Neural cell (in vitro differentiated cells): Measurements from ENCODE around the gene KRT83. TPM values are rescaled to one million over a fixed set of nuclear protein-coding genes. Genes with fewer than 3 reads are reported as not detected.

ENCODE experiments used
- H2AFZ ChIP-seq: fragments of 200-600, 300-800 bp; sonication (generic), shearing (Covaris generic); 2 replicates; pipeline ENCODE4 v1.6.0; 2014; ENCODE audit warnings: low read depth, mild to moderate bottlenecking, antibody characterized with exemption, low read length, moderate library complexity
- H3F3A ChIP-seq: fragments of 200-600 bp; shearing (Covaris generic); 2 replicates; pipeline ENCODE4 v1.6.1; 2016; ENCODE audit warnings: mild to moderate bottlenecking, moderate library complexity, mixed read lengths, antibody characterized with exemption, low read length; ENCODE audit not compliant: insufficient read depth, poor library complexity, severe bottlenecking
- H3K27ac ChIP-seq: fragments of 200-600, 300-800 bp; sonication (generic), shearing (Covaris generic); 2 replicates; pipeline ENCODE4 v1.5.1; 2014; ENCODE audit warnings: mild to moderate bottlenecking, low read length, moderate library complexity
- H3K27me3 ChIP-seq: fragments of 300-800, 200-600 bp; sonication (generic), shearing (Covaris generic); 2 replicates; pipeline ENCODE4 v1.6.0; 2014; ENCODE audit warnings: mild to moderate bottlenecking, low read depth, low read length, moderate library complexity; ENCODE audit not compliant: insufficient read depth
- H3K36me3 ChIP-seq: fragments of 300-800, 200-600 bp; sonication (generic), shearing (Covaris generic); 2 replicates; pipeline ENCODE4 v1.5.1; 2014; ENCODE audit warnings: mild to moderate bottlenecking, antibody characterized with exemption, low read length, moderate library complexity; ENCODE audit not compliant: insufficient read depth
- H3K4me2 ChIP-seq: fragments of 300-800, 200-600 bp; sonication (generic), shearing (Covaris generic); 2 replicates; pipeline ENCODE4 v1.6.0; 2014; ENCODE audit warnings: mild to moderate bottlenecking, low read length
- H3K4me3 ChIP-seq: fragments of 300-800, 200-600 bp; sonication (generic), shearing (Covaris generic); 2 replicates; pipeline ENCODE4 v1.5.1; 2014; ENCODE audit warnings: mild to moderate bottlenecking, low read length, moderate library complexity
- H3K79me2 ChIP-seq: fragments of 200-600 bp; shearing (Covaris generic); replicated peaks from 2 replicates; pipeline ENCODE4 v1.6.0; 2014; ENCODE audit warnings: mild to moderate bottlenecking, low read length, moderate library complexity; ENCODE audit not compliant: insufficient read depth
- H3K9ac ChIP-seq: fragments of 300-800, 200-600 bp; sonication (generic), shearing (Covaris generic); 2 replicates; pipeline ENCODE4 v1.6.1; 2016; ENCODE audit warnings: mild to moderate bottlenecking, low read length, mixed read lengths
- H3K9me2 ChIP-seq: fragments of 200-600 bp; shearing (Covaris generic); 2 replicates; pipeline ENCODE4 v1.6.1; 2016; ENCODE audit warnings: mild to moderate bottlenecking, low read length, mixed read lengths; ENCODE audit not compliant: insufficient read depth
- H3K9me3 ChIP-seq: fragments of 200-600, 300-800 bp; sonication (generic), shearing (Covaris generic); 2 replicates; pipeline ENCODE4 v1.6.1; 2016; ENCODE audit warnings: mild to moderate bottlenecking, mixed run types, low read length, moderate library complexity, mixed read lengths
- H4K20me1 ChIP-seq: fragments of 200-600 bp; shearing (Covaris generic); 2 replicates; pipeline ENCODE4 v1.6.1; 2016; ENCODE audit warnings: mild to moderate bottlenecking, mixed run types; ENCODE audit not compliant: insufficient read depth
- CTCF ChIP-seq: fragments of 450-650 bp; IDR thresholded peaks from 2 replicates; pipeline ENCODE4 v1.5.1; 2014; ENCODE audit warnings: antibody characterized with exemption, mild to moderate bottlenecking, moderate library complexity; ENCODE audit not compliant: poor library complexity, severe bottlenecking
- EP300 ChIP-seq: fragments of 450-650 bp; conservative IDR thresholded peaks from 2 replicates; pipeline ENCODE4 v1.6.1; 2014; ENCODE audit warnings: antibody characterized with exemption, mild to moderate bottlenecking, moderate library complexity; ENCODE audit not compliant: poor library complexity, severe bottlenecking
- EZH2 ChIP-seq: fragments of 200-600, 300-800 bp; shearing (Covaris generic), sonication (generic); IDR thresholded peaks from 2 replicates; pipeline ENCODE4 v1.6.1; 2014; ENCODE audit warnings: antibody characterized with exemption, low read length, borderline replicate concordance, mild to moderate bottlenecking; ENCODE audit not compliant: insufficient read depth, poor library complexity, severe bottlenecking
- MXI1 ChIP-seq: fragments of 450-650 bp; conservative IDR thresholded peaks from 2 replicates; pipeline ENCODE4 v1.6.1; 2014; ENCODE audit warnings: antibody characterized with exemption, mild to moderate bottlenecking; ENCODE audit not compliant: poor library complexity, severe bottlenecking
- POLR2AphosphoS5 ChIP-seq: IDR thresholded peaks from 2 replicates; pipeline ENCODE4 v1.6.1; 2012
- RAD21 ChIP-seq: fragments of 450-650 bp; conservative IDR thresholded peaks from 2 replicates; pipeline ENCODE4 v1.6.1; 2014; ENCODE audit warnings: antibody characterized with exemption, mild to moderate bottlenecking, moderate library complexity
- SMC3 ChIP-seq: fragments of 450-650 bp; conservative IDR thresholded peaks from 2 replicates; pipeline ENCODE4 v1.6.1; 2014; ENCODE audit warnings: antibody characterized with exemption, mild to moderate bottlenecking, moderate library complexity; ENCODE audit not compliant: poor library complexity
- TAF1 ChIP-seq: IDR thresholded peaks from 2 replicates; pipeline ENCODE4 v1.6.1; 2012; ENCODE audit warnings: low read depth
- polyA plus RNA-seq: library from polyadenylated mRNA; depleted of rRNA; stranded (reverse); fragments of >200 nt; gene quantifications from 2 replicates; pipeline ENCODE4 v1.2.3, GENCODE V29; 2014
- TF ChIP-seq, protein P1 (sequence below): IDR thresholded peaks from 2 replicates; pipeline ENCODE4 v1.6.1; 2012; ENCODE audit warnings: borderline replicate concordance

KRT83 gene
- polyA plus RNA-seq, 1 donor from 2014 or later: not detected

GRCh38 chr12:52333321-52333720 lies 12.1 kb upstream of the KRT83 start:
- no peak overlapping the region for H3K4me3 ChIP-seq
- no peak overlapping the region for H3K9ac ChIP-seq
- no peaks in the 10 kb centered on the region for H3K9me2 ChIP-seq
- no peaks in the 10 kb centered on the region for H3F3A ChIP-seq
- no peak overlapping the region for H3K4me2 ChIP-seq
- H3K27me3 ChIP-seq: no peaks in the 10 kb centered on the region
- H3K27ac ChIP-seq: no peak overlapping the region
- no peak for TF ChIP-seq MXI1
- no peak for TF ChIP-seq POLR2AphosphoS5
- TF ChIP-seq CTCF: no peak
- no peak for TF ChIP-seq RAD21
- no peak for TF ChIP-seq TAF1
- H3K79me2 ChIP-seq: no peaks in the 10 kb centered on the region
- no peak overlapping the region for H2AFZ ChIP-seq
- H3K36me3 ChIP-seq: no peaks in the 10 kb centered on the region
- no peaks in the 10 kb centered on the region for H4K20me1 ChIP-seq
- no peaks in the 10 kb centered on the region for H3K9me3 ChIP-seq

DNA sequence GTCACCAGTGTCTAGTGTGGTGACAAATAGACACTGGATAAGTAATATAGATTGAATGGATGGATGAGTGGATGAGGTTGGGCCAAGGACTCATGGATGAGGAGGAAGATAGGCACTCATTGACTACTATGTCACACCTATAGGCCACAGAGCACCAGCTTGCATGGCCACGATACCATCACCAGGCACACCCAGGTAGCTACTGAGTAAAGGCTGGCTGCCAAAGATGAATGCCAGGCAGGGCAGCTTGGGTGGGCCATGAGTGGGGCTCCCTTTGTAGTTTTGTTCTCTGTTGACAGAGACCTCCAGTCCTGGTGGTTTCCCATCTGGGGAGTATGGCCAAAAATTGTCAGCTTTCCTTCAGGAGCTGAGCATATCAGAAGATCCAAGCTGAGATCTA lies 11.2 kb upstream of the KRT83 start:
- no peak for TF ChIP-seq EZH2
- no peak overlapping the region for H3K27ac ChIP-seq
- H3K9me3 ChIP-seq: no peaks in the 10 kb centered on the region
- no peak overlapping the region for H2AFZ ChIP-seq
- no peaks in the 10 kb centered on the region for H3F3A ChIP-seq
- H3K9ac ChIP-seq: no peak overlapping the region
- no peak overlapping the region for H3K4me2 ChIP-seq
- H3K79me2 ChIP-seq: no peaks in the 10 kb centered on the region
- H3K4me3 ChIP-seq: no peak overlapping the region
- H3K9me2 ChIP-seq: no peaks in the 10 kb centered on the region
- H3K36me3 ChIP-seq: no peaks in the 10 kb centered on the region
- no peaks in the 10 kb centered on the region for H3K27me3 ChIP-seq
- H4K20me1 ChIP-seq: no peaks in the 10 kb centered on the region

- no peaks in the 10 kb centered on the region for H3K27me3 ChIP-seq
- H3K36me3 ChIP-seq: no peaks in the 10 kb centered on the region
- H4K20me1 ChIP-seq: no peaks in the 10 kb centered on the region
- H3K9ac ChIP-seq: no peak overlapping the region
- H3K79me2 ChIP-seq: no peaks in the 10 kb centered on the region
- H3K4me3 ChIP-seq: no peak overlapping the region
- H3K27ac ChIP-seq: no peak overlapping the region
- TF ChIP-seq EZH2: no peak
- TF ChIP-seq CTCF: no peak
- no peak for TF ChIP-seq RAD21
- TF ChIP-seq MXI1: no peak
- no peak for TF ChIP-seq POLR2AphosphoS5
- no peak for TF ChIP-seq SMC3
- no peak for TF ChIP-seq EP300
- TF ChIP-seq, protein P1, sequence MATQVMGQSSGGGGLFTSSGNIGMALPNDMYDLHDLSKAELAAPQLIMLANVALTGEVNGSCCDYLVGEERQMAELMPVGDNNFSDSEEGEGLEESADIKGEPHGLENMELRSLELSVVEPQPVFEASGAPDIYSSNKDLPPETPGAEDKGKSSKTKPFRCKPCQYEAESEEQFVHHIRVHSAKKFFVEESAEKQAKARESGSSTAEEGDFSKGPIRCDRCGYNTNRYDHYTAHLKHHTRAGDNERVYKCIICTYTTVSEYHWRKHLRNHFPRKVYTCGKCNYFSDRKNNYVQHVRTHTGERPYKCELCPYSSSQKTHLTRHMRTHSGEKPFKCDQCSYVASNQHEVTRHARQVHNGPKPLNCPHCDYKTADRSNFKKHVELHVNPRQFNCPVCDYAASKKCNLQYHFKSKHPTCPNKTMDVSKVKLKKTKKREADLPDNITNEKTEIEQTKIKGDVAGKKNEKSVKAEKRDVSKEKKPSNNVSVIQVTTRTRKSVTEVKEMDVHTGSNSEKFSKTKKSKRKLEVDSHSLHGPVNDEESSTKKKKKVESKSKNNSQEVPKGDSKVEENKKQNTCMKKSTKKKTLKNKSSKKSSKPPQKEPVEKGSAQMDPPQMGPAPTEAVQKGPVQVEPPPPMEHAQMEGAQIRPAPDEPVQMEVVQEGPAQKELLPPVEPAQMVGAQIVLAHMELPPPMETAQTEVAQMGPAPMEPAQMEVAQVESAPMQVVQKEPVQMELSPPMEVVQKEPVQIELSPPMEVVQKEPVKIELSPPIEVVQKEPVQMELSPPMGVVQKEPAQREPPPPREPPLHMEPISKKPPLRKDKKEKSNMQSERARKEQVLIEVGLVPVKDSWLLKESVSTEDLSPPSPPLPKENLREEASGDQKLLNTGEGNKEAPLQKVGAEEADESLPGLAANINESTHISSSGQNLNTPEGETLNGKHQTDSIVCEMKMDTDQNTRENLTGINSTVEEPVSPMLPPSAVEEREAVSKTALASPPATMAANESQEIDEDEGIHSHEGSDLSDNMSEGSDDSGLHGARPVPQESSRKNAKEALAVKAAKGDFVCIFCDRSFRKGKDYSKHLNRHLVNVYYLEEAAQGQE: no peak
- no peak for TF ChIP-seq TAF1
- no peak overlapping the region for H3K4me2 ChIP-seq
- H3K9me2 ChIP-seq: no peaks in the 10 kb centered on the region
- H3K9me3 ChIP-seq: no peaks in the 10 kb centered on the region
- no peaks in the 10 kb centered on the region for H3F3A ChIP-seq
- H2AFZ ChIP-seq: no peak overlapping the region
Observed at GRCh38 chr12:52331833-52332232, 10.6 kb upstream of the KRT83 start.
